Peyer's patch (tissue), 4 donors: ENCODE results near the gene FAM117B.

Source experiments
- POLR2A ChIP-seq, 2 donors: fragments of 450-650 bp; IDR thresholded peaks; one replicate each; pipeline ENCODE4 v1.5.1; 2017; ENCODE audit warnings: antibody characterized with exemption in 2 of 2, mild to moderate bottlenecking in 2 of 2, moderate library complexity in 2 of 2
- TF ChIP-seq, protein P1 (sequence below), 6 experiments: fragments of 450-650 bp in 4 of 6; fragments of 200-600 bp in 2 of 6; sonication (generic) in 1 of 6; IDR thresholded peaks; one replicate each; pipeline ENCODE4 v1.5.1; 2017 to 2019; ENCODE audit warnings: antibody characterized with exemption in 6 of 6, mild to moderate bottlenecking in 3 of 6, moderate library complexity in 1 of 6

DNA sequence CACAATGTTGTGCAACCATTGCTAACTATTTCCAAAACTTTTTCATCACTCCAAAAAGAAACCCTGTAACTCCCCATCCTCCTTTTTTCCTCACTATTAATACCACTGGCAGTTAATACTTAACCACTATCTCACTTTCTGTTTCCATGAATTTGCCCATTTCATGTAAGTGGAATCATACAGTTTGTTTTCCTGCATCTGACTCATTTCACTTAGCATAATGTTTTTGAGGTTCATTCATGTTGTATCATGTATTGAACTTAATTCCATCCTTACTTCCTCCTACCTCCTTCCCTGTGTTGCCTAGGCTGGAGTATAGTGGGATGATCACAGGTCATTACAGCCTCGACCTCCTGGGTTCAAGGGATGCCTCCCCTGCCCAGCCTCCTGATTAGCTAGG is 68.3 kb downstream of the FAM117B start:
- TF ChIP-seq POLR2A (IDR thresholded peaks at IDR 0.05): no peak
- TF ChIP-seq, protein P1, sequence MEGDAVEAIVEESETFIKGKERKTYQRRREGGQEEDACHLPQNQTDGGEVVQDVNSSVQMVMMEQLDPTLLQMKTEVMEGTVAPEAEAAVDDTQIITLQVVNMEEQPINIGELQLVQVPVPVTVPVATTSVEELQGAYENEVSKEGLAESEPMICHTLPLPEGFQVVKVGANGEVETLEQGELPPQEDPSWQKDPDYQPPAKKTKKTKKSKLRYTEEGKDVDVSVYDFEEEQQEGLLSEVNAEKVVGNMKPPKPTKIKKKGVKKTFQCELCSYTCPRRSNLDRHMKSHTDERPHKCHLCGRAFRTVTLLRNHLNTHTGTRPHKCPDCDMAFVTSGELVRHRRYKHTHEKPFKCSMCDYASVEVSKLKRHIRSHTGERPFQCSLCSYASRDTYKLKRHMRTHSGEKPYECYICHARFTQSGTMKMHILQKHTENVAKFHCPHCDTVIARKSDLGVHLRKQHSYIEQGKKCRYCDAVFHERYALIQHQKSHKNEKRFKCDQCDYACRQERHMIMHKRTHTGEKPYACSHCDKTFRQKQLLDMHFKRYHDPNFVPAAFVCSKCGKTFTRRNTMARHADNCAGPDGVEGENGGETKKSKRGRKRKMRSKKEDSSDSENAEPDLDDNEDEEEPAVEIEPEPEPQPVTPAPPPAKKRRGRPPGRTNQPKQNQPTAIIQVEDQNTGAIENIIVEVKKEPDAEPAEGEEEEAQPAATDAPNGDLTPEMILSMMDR (IDR thresholded peaks at IDR 0.05): no peak
